GM18507 (cell line): ENCODE results near the gene RABGAP1L.
A peak's percentile ranks its signal among the peaks of the same experiment; 100 is the strongest.
"Not testable (repeated sequence)": the region's sequence is repeated elsewhere in the genome, so short reads cannot be mapped to it uniquely, and the experiment has no call there.

Source experiments
- DNase-seq: peaks from one replicate; pipeline ENCODE4 v3.0.0; 2011; ENCODE audit warnings: low read depth; ENCODE audit not compliant: insufficient read length; ENCODE audit errors: extremely low spot score
- FAIRE-seq: peaks from 2 replicates; lab custom pipeline; 2011; peaks lifted over from hg19 to GRCh38; lab: Jason Lieb, UNC

RABGAP1L gene

DNA sequence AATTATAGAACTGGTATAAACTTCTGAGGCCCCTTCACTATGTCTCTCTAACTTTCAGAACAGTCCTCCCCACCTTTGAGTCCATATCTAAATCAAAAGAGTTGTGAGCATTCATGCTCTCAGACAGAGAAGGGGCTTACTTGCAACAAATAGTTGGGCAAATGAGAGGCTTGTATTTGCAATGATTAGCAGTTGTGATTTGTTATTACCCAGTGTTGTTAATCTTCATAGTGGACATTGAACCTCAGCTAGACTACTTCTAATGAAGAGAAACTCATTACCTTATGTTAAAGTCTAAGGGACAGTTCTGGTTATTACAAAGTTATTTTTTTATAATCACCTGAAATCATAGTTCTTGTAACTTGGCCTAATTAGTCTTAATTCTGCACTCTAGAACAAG, 114.5 kb downstream of the RABGAP1L start:
- no peak for DNase-seq
- no peak for FAIRE-seq

DNA sequence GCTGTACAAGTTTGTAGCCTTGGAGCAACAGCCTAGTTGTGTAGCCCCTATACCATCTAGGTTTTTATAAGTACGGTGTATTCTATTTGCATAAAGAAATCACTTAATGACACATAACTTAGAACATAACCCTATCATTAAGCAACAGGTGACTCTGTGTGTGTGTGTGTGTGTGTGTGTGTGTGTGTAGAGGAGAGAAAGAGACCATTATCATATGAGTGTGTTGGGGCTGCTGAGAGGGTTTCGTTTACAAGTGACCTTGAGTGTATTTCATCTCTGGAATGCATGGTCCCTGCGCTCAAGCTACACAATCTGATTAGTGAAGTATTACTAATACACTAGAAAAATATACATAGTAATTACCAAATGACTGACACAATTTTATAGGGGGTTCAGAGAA, 115.1 kb downstream of the RABGAP1L start:
- FAIRE-seq (no peak), DNase-seq (no peak)

DNA sequence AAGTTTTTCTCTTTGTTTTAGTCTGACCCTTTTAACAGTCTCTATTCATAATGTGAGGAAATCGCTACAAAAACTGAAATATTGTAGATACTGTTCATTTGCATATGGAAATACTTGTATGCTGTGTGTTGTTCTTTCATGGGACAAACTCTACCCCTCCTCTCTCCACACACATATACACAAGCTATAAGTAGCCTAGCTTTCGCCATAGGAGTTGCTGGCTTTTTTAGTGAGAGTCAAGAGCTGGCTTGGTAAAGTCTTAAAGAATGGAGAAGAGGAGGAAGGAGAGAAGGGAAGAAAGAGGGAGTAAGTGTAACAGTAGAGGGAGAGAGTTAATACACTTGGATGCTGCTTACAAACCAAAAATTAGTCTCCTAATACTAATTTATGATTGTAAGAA, 115.6 kb downstream of the RABGAP1L start:
- FAIRE-seq, result peak; percentile 62

GRCh38 chr1:174276087-174276486, 116.8 kb downstream of the RABGAP1L start:
- FAIRE-seq (peak; percentile 73), DNase-seq (no peak)

More for the DNA sequence above, 115.6 kb downstream of the RABGAP1L start:
- no peak for DNase-seq

DNA sequence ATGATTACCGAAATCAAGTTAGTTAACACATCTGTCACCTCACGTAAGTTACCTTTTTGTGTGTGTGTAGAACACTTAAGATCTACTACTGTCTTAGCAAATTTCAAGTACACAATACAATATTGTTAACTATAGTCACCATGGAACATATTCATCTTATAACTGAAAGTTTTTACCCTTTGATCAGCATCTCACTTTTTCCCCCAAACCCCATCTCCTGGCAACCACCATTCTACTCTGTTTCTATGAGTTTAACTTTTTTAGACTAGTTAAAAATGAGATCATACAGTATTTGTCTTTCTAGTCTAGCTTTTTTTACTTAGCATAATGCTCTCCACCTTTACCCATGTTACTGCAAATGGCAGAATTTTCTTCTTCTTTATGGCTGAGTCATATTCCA, 124.7 kb downstream of the RABGAP1L start:
- FAIRE-seq, result peak; percentile 15

GRCh38 chr1:174286042-174286441, 126.7 kb downstream of the RABGAP1L start:
- DNase-seq, result no peak
- no peak for FAIRE-seq

More for the DNA sequence above, 124.7 kb downstream of the RABGAP1L start:
- DNase-seq, result no peak

DNA sequence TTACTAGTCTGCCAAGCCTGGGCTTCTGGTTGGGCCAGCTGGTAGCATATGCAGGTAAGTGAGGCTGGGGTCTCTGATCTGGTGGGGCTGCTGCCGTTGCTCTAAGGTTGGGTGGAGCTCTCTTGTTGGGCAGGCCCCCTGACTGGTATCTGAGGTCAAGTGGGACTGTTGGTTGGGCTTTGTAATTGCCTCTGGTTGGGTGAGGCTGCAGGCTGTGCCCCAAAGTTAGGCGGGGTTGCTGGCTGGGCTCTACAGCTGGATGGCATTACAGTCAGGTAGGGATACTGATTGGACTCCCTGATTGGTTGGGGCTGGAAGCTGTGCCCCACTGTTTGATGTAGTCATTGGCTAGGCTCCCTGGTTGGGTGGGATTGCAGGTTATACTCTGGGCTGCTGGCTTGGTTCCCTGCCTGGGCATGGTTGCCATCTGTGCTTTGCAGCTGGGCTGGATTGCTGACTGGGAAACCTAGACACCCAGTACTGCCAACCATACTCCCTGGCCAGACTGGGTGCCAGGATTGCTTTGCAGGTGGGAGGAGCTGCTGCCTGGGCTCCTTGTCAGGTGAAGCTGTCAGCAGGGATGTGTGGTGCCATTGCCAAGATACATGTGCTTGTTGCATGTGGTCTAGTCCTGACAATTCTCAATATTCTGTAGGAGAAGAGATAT, 130.5 kb downstream of the RABGAP1L start:
- no peak for DNase-seq
- no peak for FAIRE-seq

DNA sequence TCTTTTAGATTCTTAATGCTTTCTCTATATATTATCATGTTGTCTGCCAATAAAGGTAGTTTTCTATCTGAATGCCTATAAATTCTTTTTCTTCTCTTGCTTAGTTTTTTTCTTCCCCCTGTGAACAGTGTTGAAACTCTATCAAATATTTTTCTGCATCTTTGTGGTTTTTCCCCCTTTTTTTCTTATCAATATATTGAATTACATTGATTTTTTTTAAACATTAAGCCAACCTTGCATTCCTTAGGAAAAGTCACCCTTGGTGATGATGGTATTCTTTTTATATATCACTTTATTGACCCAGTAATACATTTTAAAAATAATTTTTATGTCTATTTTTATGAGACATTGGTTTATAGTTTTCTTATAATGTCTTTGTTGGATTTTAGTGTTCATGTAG, 131.7 kb downstream of the RABGAP1L start:
- DNase-seq (no peak), FAIRE-seq (no peak)

DNA sequence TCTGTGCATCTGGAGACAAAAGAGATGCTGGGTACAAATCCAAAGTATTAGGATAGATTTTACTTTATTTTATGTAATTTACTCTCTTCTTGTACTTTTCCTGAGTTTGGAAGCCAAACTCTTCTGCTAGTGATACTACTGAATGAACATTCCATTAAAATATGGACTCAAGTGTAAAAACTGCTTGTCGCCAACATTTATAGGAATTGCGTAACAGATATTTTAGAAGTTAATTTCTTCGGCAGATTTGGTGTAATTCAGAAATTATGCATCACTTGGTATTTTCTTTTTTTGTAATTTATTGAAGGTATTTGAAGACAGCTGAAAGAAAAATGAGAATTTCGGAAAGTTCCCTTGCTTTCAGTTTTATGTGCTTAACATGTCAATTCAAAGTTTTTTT, 137.0 kb downstream of the RABGAP1L start:
- DNase-seq (no peak), FAIRE-seq (no peak)

- no peak for FAIRE-seq
Measured at GRCh38 chr1:174297351-174297750, 138.0 kb downstream of the RABGAP1L start.

GRCh38 chr1:174301295-174302077, 142.2 kb downstream of the RABGAP1L start:
- DNase-seq (no peak), FAIRE-seq (no peak)

More at GRCh38 chr1:174297351-174297750, 138.0 kb downstream of the RABGAP1L start:
- DNase-seq, result no peak

DNA sequence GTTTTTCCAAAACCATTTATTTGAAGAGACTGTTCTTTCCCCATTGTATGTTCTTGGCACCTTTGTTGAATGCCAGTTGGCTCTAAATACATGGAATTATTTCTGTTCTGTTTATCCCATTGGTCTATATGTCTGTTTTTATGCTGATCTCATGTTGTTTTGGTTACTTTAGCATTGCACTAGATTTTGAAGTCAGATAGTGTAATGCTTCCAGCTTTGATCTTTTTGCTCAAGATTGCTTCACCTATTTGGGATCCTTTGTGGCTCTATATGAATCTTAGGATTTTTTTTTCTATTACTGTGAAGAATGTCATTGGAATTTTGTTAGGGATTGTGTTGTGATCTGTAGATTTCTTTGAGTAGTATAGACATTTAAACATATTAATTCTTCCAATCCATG, 149.3 kb downstream of the RABGAP1L start:
- no peak for FAIRE-seq

DNA sequence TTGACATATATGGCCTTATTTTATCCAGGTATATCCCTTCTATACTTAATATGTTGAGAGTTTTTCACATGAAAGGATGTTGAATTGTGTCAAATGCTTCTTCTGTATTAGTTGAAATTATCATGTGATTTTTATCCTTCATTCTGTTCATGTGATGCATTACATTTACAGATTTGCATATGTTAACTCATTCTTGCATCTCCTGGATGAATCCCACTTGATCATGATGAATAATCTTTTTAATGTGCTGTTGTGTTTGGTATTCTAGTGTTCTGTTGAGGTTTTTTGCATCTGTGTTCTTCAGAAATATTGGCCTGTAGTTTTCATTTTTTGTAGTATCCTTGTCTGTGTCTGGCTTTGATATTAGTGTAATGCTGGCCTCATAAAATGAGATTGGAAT, 150.2 kb downstream of the RABGAP1L start:
- FAIRE-seq, result peak; percentile 33
- DNase-seq, result no peak

More for the DNA sequence above, 149.3 kb downstream of the RABGAP1L start:
- no peak for DNase-seq

DNA sequence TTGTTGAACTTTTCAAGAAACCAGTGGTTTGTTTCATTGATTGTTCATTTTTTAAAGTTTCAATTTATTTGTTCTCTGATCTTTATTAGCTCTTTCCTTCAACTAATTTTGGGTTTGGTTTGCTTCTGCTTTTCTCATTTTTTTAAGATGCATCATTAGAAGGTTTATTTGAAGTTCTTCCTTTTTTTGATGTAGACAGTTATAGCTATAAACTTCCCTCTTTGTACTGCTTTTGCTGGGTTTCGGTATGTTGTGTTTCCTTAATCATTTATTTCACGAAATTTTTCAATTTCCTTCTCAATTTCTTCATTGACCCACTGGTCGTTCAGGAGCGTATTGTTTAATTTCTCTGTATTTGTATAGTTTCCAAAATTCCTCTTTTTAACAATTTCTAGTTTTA, 155.1 kb downstream of the RABGAP1L start:
- DNase-seq, result no peak
- FAIRE-seq, result peak; percentile 9

- DNase-seq (no peak), FAIRE-seq (no peak)
Measured at GRCh38 chr1:174315239-174315638, 155.9 kb downstream of the RABGAP1L start.

- not testable (repeated sequence) for FAIRE-seq, DNase-seq
Measured at GRCh38 chr1:174320897-174321296, 161.6 kb downstream of the RABGAP1L start.

DNA sequence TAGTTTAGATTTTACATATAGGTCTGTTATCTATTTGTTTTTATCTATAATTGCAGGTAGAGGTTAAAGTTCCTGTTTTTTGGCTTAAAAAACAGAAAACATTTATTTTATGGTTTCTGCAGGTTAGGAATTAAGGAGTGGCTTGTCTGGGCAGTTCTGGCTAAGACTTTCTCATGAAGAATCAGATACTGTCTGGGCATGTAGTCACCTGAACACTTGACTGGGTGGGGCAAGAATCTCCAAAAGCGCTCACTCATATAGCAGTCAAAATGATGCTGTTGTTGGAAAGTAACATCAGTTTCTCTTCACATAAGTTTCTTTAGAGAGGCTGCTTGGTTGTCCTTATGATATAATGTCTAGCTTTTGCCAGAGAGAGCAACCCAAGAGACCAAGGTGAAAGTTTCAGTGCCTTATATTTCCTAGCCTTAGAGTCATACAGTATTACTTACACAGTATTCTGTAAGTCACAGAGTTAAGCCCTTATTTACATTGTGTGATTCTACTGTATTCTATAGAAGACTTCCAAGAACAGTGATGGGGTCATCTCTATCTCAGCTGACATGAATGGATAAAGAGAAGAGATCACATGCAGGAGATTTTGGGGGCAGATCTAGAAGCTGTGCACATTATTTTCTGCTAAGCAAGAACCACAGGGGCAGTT, 163.0 kb downstream of the RABGAP1L start:
- FAIRE-seq (no peak), DNase-seq (no peak)

- FAIRE-seq (no peak), DNase-seq (no peak)
Measured at GRCh38 chr1:174324493-174324892, 165.2 kb downstream of the RABGAP1L start.

DNA sequence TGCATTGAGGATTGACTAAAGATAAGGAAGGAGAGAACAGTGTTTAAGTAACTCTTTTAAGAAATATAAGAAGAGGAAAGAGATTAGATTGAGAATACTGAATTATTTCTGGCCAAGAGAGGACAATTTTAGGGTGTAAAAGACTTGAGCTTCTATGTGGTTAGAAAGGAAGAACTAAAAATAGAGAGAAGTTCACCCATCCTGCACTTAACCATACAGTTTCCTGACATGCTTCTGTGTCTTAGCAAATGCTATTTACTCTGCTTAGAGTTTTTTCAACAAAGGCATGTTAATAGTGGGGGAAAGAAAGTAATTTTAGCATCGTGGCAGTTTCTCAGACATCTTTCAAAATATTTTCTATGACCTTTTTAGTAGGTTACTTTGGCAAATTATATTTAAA, 165.6 kb downstream of the RABGAP1L start:
- no peak for DNase-seq
- FAIRE-seq, result no peak

GRCh38 chr1:174326278-174326677, 167.0 kb downstream of the RABGAP1L start:
- DNase-seq, result no peak
- no peak for FAIRE-seq
